Mucosa of stomach (tissue), 1 donor: ENCODE data around the gene ZNF232.
"Not testable (repeated sequence)": the region's sequence is repeated elsewhere in the genome, so short reads cannot be mapped to it uniquely, and the experiment has no call there.

Experiments used
- H3K27me3 ChIP-seq: one replicate; pipeline ENCODE4 v1.7.0; 2013; ENCODE audit warnings: mild to moderate bottlenecking, low read length; ENCODE audit not compliant: control insufficient read depth, insufficient read depth
- H3K36me3 ChIP-seq: one replicate; pipeline ENCODE4 v1.7.0; 2013; ENCODE audit warnings: low read length; ENCODE audit not compliant: control insufficient read depth, insufficient read depth
- H3K4me1 ChIP-seq: one replicate; pipeline ENCODE4 v1.7.0; 2013; ENCODE audit warnings: mild to moderate bottlenecking, low read length; ENCODE audit not compliant: control insufficient read depth, insufficient read depth
- H3K4me3 ChIP-seq: one replicate; pipeline ENCODE4 v1.7.0; 2013; ENCODE audit warnings: low read length
- H3K9ac ChIP-seq: one replicate; pipeline ENCODE4 v1.7.0; 2013; ENCODE audit warnings: mild to moderate bottlenecking, low read length, moderate library complexity
- H3K9me3 ChIP-seq: one replicate; pipeline ENCODE4 v1.7.0; 2013; ENCODE audit warnings: mild to moderate bottlenecking, low read length, moderate library complexity; ENCODE audit not compliant: control insufficient read depth
- donor health status: Pancreatic carcinoma.

The ZNF232 gene

DNA sequence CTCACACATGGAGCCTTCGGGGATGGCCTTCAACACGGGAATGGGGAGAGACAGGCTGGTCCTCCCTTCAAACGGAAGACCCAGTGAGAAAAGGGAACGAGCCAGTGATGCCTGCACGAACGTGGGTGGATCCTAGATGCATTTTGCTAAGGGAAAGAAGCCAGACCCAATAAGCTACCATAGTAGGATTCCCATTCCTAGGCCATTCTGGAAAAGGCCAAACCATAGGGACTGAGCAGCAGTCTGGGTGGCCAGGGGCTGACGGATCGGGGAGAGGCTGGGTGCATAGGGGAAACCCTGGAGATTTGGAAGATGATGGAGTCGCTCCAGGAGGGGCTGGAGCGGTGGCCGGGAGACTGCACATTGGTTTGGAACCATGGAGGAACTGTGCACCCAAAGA lies 22.9 kb upstream of the ZNF232 start:
- not testable (repeated sequence) for H3K36me3 ChIP-seq, H3K4me1 ChIP-seq, H3K9me3 ChIP-seq, H3K4me3 ChIP-seq, H3K9ac ChIP-seq, H3K27me3 ChIP-seq

DNA sequence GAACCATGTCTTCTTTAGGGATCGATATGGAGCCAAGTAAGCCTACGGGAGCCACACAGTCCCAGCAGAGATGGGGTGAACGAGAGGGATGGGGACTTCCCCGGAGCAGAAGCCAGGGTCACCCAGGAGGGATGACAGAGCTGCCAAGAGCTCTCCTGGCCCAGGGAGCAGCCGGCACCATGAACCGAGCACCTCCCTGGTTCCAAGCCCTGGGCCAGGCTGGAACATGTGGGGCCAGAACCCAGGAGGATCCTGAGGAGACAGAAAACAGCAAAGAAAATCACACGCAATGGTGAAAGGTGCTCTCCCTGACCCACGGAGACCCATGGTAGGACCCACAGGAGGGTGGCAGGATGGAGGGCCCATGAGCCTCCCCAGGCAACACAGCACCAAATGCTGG lies 22.3 kb upstream of the ZNF232 start:
- not testable (repeated sequence) for H3K9ac ChIP-seq, H3K27me3 ChIP-seq, H3K4me1 ChIP-seq

GRCh38 chr17:5133311-5133710 lies 21.6 kb upstream of the ZNF232 start:
- Histone ChIP-seq H3K4me1 (no peaks in the 10 kb centered on the region), H3K4me3 (no peak overlapping the region), H3K36me3 (no peaks in the 10 kb centered on the region), H3K9me3 (no peaks in the 10 kb centered on the region), H3K27me3 (no peaks in the 10 kb centered on the region), H3K9ac (no peak overlapping the region)

More for the DNA sequence above, 22.3 kb upstream of the ZNF232 start:
- H3K4me3 ChIP-seq, H3K9me3 ChIP-seq, H3K36me3 ChIP-seq: not testable (repeated sequence)

- H3K36me3 ChIP-seq, H3K4me1 ChIP-seq, H3K9ac ChIP-seq, H3K9me3 ChIP-seq, H3K4me3 ChIP-seq, H3K27me3 ChIP-seq: not testable (repeated sequence)
Measured at GRCh38 chr17:5132503-5133225, 21.0 kb upstream of the ZNF232 start.

DNA sequence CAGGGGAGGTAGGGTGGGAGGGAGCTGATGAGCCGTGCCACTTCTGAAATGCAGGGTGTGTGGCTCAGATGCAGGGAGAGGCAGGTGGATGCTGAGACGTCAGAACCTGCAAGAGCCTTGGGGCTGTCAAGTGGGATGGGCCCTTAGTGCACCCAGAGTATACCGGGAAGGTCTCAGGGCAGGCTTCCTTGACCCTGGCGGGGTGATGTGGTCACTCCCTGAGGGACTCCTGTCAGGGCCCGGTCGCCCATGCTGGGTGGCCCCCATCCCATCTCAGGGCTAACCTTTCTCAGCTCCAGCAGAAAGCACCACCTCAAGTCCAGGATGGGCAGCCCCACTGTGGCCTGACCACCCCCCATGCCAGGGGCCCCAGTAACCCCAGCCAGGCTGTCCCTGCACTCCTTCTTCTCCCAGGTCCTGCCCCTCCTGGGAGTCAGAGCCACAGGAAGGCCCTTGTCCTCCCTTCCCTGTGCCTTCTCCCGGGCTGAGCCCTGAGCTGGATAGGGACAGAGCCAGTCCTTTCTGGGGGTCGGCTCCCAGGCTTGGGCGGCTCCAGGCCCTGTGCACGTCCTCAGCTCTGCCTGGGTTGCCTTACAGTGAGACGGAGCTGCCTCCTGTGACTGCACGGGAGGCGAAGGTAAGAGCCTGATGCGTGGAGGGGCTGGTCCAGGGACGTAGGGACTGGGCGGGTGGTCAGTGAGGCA lies 20.3 kb upstream of the ZNF232 start:
- not testable (repeated sequence) for H3K36me3 ChIP-seq

GRCh38 chr17:5131146-5131715 lies 19.6 kb upstream of the ZNF232 start:
- Histone ChIP-seq H3K4me1 (no peaks in the 10 kb centered on the region), H3K27me3 (no peaks in the 10 kb centered on the region), H3K9me3 (no peaks in the 10 kb centered on the region), H3K36me3 (no peaks in the 10 kb centered on the region), H3K4me3 (no peak overlapping the region), H3K9ac (no peak overlapping the region)

More for the DNA sequence above, 20.3 kb upstream of the ZNF232 start:
- H3K27me3 ChIP-seq, H3K9ac ChIP-seq, H3K9me3 ChIP-seq, H3K4me1 ChIP-seq, H3K4me3 ChIP-seq: not testable (repeated sequence)

DNA sequence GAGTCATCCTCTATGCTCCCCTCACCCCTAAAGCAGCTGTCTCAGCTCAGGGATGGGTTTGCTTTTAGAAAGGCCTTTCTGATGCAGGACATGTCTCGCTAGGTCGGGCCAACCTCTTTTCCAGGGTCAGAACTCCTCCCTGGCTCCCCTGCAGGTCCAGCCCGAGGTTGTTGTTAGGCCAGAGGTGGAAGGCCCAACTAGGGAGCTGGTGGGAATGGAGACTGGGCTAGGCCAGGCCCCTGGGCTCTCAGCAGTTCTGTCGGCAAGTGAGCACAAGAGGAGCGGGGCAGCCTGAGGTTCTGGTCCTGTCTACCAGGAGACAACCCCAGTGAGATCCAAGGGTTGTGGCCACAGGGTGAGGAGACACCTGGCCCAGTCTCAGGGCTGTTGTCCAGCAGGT lies 19.0 kb upstream of the ZNF232 start:
- not testable (repeated sequence) for H3K4me1 ChIP-seq, H3K4me3 ChIP-seq, H3K27me3 ChIP-seq, H3K9me3 ChIP-seq, H3K36me3 ChIP-seq, H3K9ac ChIP-seq

- H3K4me3 ChIP-seq, H3K4me1 ChIP-seq, H3K27me3 ChIP-seq, H3K9ac ChIP-seq, H3K9me3 ChIP-seq, H3K36me3 ChIP-seq: not testable (repeated sequence)
Measured at GRCh38 chr17:5130261-5130660, 18.6 kb upstream of the ZNF232 start.

DNA sequence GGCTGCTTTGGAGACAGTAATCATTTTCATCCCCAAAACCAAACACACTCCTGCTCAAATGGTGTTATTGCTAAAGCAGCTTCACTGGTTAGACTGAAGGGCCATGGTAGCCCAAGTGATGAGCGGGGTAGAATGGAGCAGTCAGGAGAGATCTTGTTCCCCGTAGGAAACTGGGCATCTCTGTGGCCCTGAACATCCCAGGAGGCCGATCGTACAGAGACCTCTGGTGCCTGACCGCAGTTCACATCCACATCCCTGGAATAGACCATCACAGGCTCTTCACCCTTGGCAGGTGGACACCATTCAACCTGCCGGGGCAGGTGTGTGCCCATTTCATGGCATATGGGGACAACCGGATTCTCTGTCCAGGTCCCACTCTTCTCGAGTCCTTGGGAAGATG lies 18.1 kb upstream of the ZNF232 start:
- H3K9ac ChIP-seq, H3K4me1 ChIP-seq, H3K36me3 ChIP-seq, H3K27me3 ChIP-seq, H3K4me3 ChIP-seq, H3K9me3 ChIP-seq: not testable (repeated sequence)

- Histone ChIP-seq H3K4me1 (no peaks in the 10 kb centered on the region), H3K9ac (no peak overlapping the region), H3K27me3 (peaks cover 3% of the 10 kb centered on the region), H3K4me3 (no peak overlapping the region), H3K9me3 (no peaks in the 10 kb centered on the region), H3K36me3 (no peaks in the 10 kb centered on the region)
Measured at GRCh38 chr17:5128905-5129535, 17.3 kb upstream of the ZNF232 start.

DNA sequence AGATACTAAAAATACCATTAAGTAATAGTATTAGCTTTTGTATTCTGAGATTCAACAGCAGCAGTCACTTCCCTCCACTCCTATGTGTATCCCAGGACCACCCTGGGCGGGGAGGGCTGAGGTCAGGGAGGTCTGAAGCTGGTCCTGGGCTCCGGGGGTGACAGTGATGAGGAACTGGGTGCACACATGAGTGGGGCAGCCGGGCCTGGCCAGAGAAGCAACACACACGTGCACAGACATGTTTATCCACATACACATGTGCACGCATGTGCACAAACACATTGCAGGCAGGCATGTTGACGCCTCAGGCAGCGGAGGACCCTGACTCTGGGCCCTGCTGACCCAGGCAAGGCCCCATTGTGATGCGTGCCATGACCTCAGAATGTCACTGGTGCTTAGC lies 16.7 kb upstream of the ZNF232 start:
- H3K9ac ChIP-seq, H3K4me1 ChIP-seq, H3K9me3 ChIP-seq, H3K36me3 ChIP-seq, H3K4me3 ChIP-seq, H3K27me3 ChIP-seq: not testable (repeated sequence)

- Histone ChIP-seq H3K9me3 (no peaks in the 10 kb centered on the region), H3K4me3 (no peak overlapping the region), H3K27me3 (peaks cover 12% of the 10 kb centered on the region), H3K36me3 (no peaks in the 10 kb centered on the region), H3K9ac (no peak overlapping the region), H3K4me1 (no peaks in the 10 kb centered on the region)
Measured at GRCh38 chr17:5127910-5128309, 16.2 kb upstream of the ZNF232 start.
